ENCODE measurements around the gene IGFL1. TPM values are rescaled to one million over a fixed set of nuclear protein-coding genes. Genes with fewer than 3 reads are reported as not detected.
"Not testable (repeated sequence)": the region's sequence is repeated elsewhere in the genome, so short reads cannot be mapped to it uniquely, and the experiment has no call there.

IGFL1 gene
- total and polyA plus RNA-seq, 2 donors: 0.11 TPM; not detected in 1

- H3K27ac ChIP-seq (ENCODE audit: low read depth): no peak overlapping the region
- H3K36me3 ChIP-seq (ENCODE audit: insufficient read depth): no peaks in the 10 kb centered on the region
- DNase-seq (ENCODE audit: extremely low spot score): no peak
- WGBS: 65% methylated on average over 4 of the region's 4 CpGs
- H3K4me1 ChIP-seq (ENCODE audit: insufficient read depth): no peaks in the 10 kb centered on the region
- H3K4me3 ChIP-seq (ENCODE audit: low read depth, low read length): no peak overlapping the region
These were observed 35.9 kb upstream of the IGFL1 start for GRCh38 chr19:46193678-46194077.

GRCh38 chr19:46195104-46195503, 34.4 kb upstream of the IGFL1 start:
- no peak overlapping the region for H3K27ac ChIP-seq (ENCODE audit: low read depth)
- no peaks in the 10 kb centered on the region for H3K36me3 ChIP-seq (ENCODE audit: insufficient read depth)
- 94% methylated on average over 3 of the region's 3 CpGs for WGBS
- H3K4me3 ChIP-seq (ENCODE audit: low read depth, low read length): no peak overlapping the region
- DNase-seq (ENCODE audit: extremely low spot score): no peak
- no peaks in the 10 kb centered on the region for H3K4me1 ChIP-seq (ENCODE audit: insufficient read depth)

GRCh38 chr19:46195919-46196318, 33.6 kb upstream of the IGFL1 start:
- 72% methylated on average over 7 of the region's 7 CpGs for WGBS
- DNase-seq (ENCODE audit: extremely low spot score); H3K27ac ChIP-seq (ENCODE audit: low read depth); H3K36me3 ChIP-seq (ENCODE audit: insufficient read depth); H3K4me3 ChIP-seq (ENCODE audit: low read depth, low read length); H3K4me1 ChIP-seq (ENCODE audit: insufficient read depth): not testable (repeated sequence)

- H3K4me3 ChIP-seq (ENCODE audit: low read depth, low read length): no peak overlapping the region
- H3K4me1 ChIP-seq (ENCODE audit: insufficient read depth): no peaks in the 10 kb centered on the region
- WGBS: 58% methylated on average over 8 of the region's 8 CpGs
- DNase-seq (ENCODE audit: extremely low spot score): no peak
- no peak overlapping the region for H3K27ac ChIP-seq (ENCODE audit: low read depth)
- H3K36me3 ChIP-seq (ENCODE audit: insufficient read depth): no peaks in the 10 kb centered on the region
These were observed 33.0 kb upstream of the IGFL1 start for GRCh38 chr19:46196410-46197124.

GRCh38 chr19:46197314-46198070, 32.0 kb upstream of the IGFL1 start:
- no peak for DNase-seq (ENCODE audit: extremely low spot score)
- 55% methylated on average over 4 of the region's 4 CpGs for WGBS
- no peaks in the 10 kb centered on the region for H3K36me3 ChIP-seq (ENCODE audit: insufficient read depth)
- no peaks in the 10 kb centered on the region for H3K4me1 ChIP-seq (ENCODE audit: insufficient read depth)
- H3K4me3 ChIP-seq (ENCODE audit: low read depth, low read length): no peak overlapping the region
- H3K27ac ChIP-seq (ENCODE audit: low read depth): no peak overlapping the region

GRCh38 chr19:46198756-46199155, 30.8 kb upstream of the IGFL1 start:
- Histone ChIP-seq H3K36me3 (ENCODE audit: insufficient read depth) (no peaks in the 10 kb centered on the region), H3K27ac (ENCODE audit: low read depth) (no peak overlapping the region), H3K4me1 (ENCODE audit: insufficient read depth) (no peaks in the 10 kb centered on the region), H3K4me3 (ENCODE audit: low read depth, low read length) (no peak overlapping the region)
- 45% methylated on average over 3 of the region's 3 CpGs for WGBS
- no peak for DNase-seq (ENCODE audit: extremely low spot score)

- no peaks in the 10 kb centered on the region for H3K4me1 ChIP-seq (ENCODE audit: insufficient read depth)
- no peak overlapping the region for H3K27ac ChIP-seq (ENCODE audit: low read depth)
- no peaks in the 10 kb centered on the region for H3K36me3 ChIP-seq (ENCODE audit: insufficient read depth)
- WGBS: 64% methylated on average over 16 of the region's 16 CpGs
- no peak overlapping the region for H3K4me3 ChIP-seq (ENCODE audit: low read depth, low read length)
- DNase-seq (ENCODE audit: extremely low spot score): no peak
These were observed 27.9 kb upstream of the IGFL1 start for GRCh38 chr19:46201454-46202310.

GRCh38 chr19:46202426-46202825, 27.1 kb upstream of the IGFL1 start:
- Histone ChIP-seq H3K36me3 (ENCODE audit: insufficient read depth) (no peaks in the 10 kb centered on the region), H3K4me3 (ENCODE audit: low read depth, low read length) (no peak overlapping the region), H3K4me1 (ENCODE audit: insufficient read depth) (no peaks in the 10 kb centered on the region), H3K27ac (ENCODE audit: low read depth) (no peak overlapping the region)
- DNase-seq (ENCODE audit: extremely low spot score): no peak
- WGBS: 60% methylated on average over 4 of the region's 4 CpGs

GRCh38 chr19:46202872-46203860, 26.4 kb upstream of the IGFL1 start:
- no peaks in the 10 kb centered on the region for H3K36me3 ChIP-seq (ENCODE audit: insufficient read depth)
- no peak for DNase-seq (ENCODE audit: extremely low spot score)
- no peak overlapping the region for H3K27ac ChIP-seq (ENCODE audit: low read depth)
- no peak overlapping the region for H3K4me3 ChIP-seq (ENCODE audit: low read depth, low read length)
- no peaks in the 10 kb centered on the region for H3K4me1 ChIP-seq (ENCODE audit: insufficient read depth)
- 84% methylated on average over 8 of the region's 8 CpGs for WGBS

- WGBS: 75% methylated on average over 5 of the region's 5 CpGs
- H3K27ac ChIP-seq (ENCODE audit: low read depth): no peak overlapping the region
- no peaks in the 10 kb centered on the region for H3K36me3 ChIP-seq (ENCODE audit: insufficient read depth)
- H3K4me1 ChIP-seq (ENCODE audit: insufficient read depth): no peaks in the 10 kb centered on the region
- no peak overlapping the region for H3K4me3 ChIP-seq (ENCODE audit: low read depth, low read length)
- no peak for DNase-seq (ENCODE audit: extremely low spot score)
These were observed 25.5 kb upstream of the IGFL1 start for GRCh38 chr19:46204008-46204407.

- DNase-seq (ENCODE audit: extremely low spot score): no peak
- Histone ChIP-seq H3K36me3 (ENCODE audit: insufficient read depth) (no peaks in the 10 kb centered on the region), H3K27ac (ENCODE audit: low read depth) (no peak overlapping the region), H3K4me3 (ENCODE audit: low read depth, low read length) (no peak overlapping the region), H3K4me1 (ENCODE audit: insufficient read depth) (no peaks in the 10 kb centered on the region)
- WGBS: 51% methylated on average over 6 of the region's 6 CpGs
These were observed 24.2 kb upstream of the IGFL1 start for GRCh38 chr19:46205183-46205984.

- 72% methylated on average over 5 of the region's 5 CpGs for WGBS
- no peak overlapping the region for H3K27ac ChIP-seq (ENCODE audit: low read depth)
- DNase-seq (ENCODE audit: extremely low spot score): no peak
- H3K4me1 ChIP-seq (ENCODE audit: insufficient read depth): no peaks in the 10 kb centered on the region
- no peaks in the 10 kb centered on the region for H3K36me3 ChIP-seq (ENCODE audit: insufficient read depth)
- no peak overlapping the region for H3K4me3 ChIP-seq (ENCODE audit: low read depth, low read length)
These were observed 23.4 kb upstream of the IGFL1 start for GRCh38 chr19:46206176-46206575.
